NCI-H2081 (cell line): ENCODE measurements around the gene SIRT3.
A peak's percentile ranks its signal among the peaks of the same experiment; 100 is the strongest.

Source experiments
- DNase-seq, 2 experiments: peaks; one replicate each; lab custom pipeline; 2025; lab: John Stamatoyannopoulos, UW

Gene SIRT3

DNA sequence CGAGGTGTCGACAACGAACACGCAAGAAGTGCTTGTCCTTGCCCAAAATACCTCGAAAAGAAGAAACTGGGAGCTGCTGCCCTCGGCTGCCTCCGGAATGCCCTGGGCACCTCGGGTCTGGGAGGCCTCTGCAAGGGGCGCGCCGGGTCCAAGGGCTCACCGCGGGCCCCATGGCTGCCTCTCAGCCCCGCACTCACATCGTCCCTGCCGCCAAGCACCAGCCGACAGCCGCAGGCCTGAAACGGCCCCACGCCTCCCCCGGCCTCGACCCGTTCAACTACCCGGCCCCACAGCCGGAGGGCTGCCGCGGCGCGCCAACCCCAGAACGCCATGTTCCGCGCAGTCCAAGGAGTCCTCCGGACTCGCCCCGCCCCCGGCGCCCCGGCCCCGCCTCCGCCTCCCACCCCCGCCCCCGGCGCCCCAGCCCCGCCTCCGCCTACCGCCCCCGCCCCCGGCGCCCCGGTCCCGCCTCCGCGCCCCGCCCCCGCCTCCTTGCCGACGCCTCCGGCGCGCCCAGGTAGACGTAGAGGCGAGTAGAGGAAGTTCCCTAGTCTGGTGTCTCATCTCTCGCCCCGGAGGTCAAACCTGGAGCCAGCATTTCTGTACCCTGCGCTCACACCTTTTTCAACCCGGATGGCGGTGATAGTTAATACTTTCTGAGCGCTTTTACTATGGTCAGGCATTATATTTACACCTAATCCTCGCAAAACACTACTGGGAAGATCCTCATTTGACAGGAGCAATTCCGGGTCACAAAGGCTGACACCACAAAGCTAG, at the start of gene SIRT3:
TSS of gene SIRT3 (minus strand) at position 346 of the 777 bp plus-strand sequence. CDS start at position 332, 14 bp downstream.
- DNase-seq = peak; percentile 81 to 85

DNA sequence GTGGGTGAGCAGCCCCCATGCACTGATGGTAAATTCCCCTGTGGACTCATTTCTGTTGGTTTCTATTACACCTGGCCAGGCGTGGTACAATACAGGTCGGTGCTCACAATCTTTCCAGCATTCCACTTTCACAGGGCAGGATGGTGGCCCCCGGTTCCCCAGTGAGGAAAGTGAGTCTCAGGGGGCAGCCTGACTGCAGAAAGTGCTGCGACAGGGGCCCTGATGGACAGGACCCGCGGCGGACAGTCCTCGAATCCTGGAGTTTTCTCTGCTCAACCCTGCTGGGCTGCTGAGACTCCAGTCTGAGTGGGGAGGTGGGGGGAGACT, 49.7 kb upstream of the SIRT3 start:
- no peak for DNase-seq

DNA sequence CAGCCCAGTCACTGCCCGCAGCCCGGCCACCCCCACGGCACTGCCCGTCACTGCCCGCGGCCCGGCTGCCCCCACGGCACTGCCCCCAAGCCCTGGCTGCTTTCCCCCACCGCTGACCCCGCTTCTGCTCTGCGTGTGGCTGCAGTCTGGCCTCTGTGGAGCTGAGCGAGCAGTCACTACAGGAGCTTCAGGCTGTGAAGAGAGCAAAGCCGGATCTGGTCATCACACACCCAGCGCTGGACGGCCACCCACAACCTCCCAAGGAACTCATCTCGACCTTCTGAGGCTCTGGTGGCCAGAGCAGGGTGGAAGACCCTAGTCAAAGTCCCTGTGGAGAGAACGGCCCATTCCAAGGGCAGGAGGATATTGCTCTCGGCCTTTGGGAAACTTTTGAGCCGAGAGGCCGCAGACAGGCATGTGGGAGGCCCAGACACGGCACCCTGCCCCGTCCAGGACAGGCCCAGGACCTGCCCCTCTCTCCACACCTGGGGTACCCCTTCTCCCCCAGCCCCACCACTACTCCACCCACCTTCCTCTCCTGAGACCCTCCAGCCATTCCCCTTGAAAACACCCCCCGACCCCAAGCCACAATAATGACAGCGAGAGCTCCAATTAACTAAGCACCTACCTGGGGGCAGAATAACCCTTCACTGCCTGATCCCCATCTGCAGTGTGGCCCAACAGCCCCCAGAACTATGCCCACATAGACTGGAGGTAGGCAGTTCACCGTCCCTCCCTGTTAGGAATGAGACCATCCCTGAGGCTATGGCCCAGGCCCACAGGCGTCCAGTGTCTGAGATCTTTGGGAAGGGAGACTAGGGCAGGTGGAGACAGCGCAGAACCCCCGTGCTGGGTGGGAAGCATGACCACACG, 49.1 kb upstream of the SIRT3 start:
- no peak for DNase-seq

DNA sequence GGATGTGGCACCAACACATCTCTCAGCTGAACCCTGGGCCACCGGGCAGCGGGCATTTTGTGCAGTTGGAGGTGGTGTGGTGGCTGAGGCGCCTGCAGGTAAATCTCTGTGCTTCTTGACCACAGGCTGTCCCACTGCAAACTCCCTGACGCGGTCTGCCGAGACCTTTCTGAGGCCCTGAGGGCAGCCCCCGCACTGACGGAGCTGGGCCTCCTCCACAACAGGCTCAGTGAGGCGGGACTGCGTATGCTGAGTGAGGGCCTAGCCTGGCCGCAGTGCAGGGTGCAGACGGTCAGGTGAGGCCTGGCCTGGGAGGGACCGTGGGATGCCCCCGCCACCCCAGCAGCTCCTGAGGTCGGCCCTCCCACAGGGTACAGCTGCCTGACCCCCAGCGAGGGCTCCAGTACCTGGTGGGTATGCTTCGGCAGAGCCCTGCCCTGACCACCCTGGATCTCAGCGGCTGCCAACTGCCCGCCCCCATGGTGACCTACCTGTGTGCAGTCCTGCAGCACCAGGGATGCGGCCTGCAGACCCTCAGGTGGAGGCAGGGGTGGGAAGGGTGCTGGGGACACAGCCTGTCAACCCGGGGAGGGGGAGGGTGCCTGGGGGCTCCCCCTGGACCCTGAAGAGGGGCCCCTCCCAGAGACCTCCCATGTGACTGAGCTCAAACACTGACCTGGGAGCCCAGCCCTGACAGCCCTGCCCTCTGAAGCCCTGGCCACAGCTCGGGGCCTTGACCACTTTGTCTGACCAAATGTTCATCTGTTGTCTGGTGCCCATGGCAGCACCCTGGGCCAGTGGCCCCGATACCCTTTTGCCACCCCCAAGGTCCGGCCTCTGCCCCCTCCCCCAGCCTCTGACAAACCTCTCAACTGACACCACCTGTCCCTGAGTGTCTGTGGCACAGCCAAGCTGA, 48.2 kb upstream of the SIRT3 start:
- DNase-seq = no peak

DNA sequence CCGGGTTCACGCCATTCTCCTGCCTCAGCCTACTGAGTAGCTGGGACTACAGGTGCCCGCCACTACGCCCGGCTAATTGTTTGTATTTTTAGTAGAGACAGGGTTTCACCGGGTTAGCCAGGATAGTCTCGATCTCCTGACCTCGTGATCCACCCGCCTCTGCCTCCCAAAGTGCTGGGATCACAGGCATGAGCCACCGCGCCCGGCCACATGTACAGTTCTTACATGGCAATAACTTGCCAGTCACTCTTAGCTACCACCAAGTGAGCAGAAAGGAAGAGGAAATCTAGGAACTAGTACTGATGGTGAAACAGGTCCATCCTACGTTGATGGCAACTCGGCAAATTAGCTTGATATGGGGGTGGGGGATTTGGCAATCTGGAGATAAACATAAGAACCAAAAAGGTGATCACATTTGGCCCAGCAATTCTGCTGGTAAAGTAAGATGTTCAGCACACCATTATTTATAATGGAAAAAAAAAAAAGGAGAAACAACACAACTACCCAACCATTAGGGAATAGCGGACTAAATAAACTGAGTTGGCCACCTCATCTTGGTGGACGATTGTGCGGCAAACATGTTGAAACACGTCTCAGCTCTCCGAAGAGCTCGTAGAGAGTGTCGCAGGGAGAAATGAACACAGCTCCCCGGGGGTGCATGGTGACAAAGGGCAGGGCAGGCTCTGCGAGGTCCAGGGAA, 47.4 kb upstream of the SIRT3 start:
- no peak for DNase-seq

DNA sequence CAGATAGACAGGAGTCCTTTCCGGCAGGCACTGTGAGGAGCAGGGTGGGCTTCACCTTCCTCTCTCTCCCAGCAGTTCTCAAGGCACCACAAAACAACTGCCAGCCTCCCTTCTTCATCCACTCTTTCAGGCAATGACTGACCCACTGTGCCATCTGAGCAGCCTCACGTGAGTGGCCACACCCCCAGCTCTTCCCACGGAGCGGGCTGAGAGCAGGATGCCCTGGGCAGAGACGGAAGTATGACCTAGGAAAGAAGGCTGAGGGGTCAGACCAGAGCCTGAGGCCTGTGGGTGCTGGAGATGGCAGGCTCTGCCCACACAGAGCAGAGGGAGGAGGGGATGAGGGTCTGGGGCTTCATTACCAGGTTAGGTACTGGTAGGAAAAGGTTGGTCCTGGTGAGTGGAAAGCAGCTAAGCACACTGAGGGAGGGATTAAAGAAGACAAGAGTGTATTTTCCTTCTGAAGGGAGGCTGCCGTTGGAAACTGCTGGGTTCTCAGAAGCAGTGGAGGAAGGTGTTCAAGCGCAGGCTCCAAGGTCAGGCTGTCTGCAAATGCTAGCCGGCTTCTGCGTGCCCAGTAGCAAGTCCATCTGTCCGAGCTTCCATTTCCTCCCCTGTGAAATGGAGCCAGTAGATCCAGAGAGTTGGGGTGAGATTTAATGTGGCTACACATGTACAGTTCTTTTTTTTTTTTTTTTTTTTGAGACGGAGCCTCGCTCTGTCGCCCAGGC, 46.7 kb upstream of the SIRT3 start:
- DNase-seq = no peak

DNA sequence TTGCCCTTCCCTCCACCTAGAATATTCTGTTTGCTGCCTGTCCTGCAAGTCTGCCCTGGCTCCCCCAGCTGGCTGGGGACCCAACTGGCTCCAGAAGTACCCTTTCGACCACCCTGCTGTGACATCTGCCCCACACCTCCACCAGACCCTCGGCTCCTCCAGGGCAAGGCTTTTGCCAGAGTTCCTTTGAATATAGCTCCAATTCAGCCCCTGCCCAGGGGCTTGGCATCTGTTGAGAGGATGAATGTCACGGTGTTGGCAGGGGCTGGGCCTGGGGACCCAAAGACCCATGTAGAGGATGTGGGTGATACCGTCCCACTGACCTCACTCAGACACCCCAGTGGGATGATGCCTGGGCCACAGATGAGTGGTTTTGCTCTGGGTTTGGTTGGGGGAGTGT, 46.0 kb upstream of the SIRT3 start:
- DNase-seq = no peak

DNA sequence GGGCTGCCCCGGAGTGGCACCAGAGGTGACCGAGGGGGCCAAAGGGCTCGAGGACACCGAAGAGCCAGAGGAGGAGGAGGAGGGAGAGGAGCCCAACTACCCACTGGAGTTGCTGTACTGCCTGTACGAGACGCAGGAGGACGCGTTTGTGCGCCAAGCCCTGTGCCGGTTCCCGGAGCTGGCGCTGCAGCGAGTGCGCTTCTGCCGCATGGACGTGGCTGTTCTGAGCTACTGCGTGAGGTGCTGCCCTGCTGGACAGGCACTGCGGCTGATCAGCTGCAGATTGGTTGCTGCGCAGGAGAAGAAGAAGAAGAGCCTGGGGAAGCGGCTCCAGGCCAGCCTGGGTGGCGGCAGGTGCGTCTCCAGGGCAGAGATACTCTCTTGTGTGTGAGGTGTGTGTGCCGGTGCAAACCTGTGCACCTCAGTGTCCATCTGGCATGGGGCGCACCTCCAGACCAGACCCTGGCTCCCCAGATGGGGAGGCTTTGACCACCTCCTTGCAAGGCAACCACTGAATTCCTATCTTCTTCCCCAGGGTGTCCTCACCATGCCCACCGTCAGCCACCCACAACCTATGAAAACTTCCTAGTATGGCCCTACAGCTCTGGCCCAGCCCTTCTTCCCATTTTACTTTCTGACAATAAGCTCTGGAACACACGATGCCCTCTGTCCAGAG, 45.5 kb upstream of the SIRT3 start:
- no peak for DNase-seq

DNA sequence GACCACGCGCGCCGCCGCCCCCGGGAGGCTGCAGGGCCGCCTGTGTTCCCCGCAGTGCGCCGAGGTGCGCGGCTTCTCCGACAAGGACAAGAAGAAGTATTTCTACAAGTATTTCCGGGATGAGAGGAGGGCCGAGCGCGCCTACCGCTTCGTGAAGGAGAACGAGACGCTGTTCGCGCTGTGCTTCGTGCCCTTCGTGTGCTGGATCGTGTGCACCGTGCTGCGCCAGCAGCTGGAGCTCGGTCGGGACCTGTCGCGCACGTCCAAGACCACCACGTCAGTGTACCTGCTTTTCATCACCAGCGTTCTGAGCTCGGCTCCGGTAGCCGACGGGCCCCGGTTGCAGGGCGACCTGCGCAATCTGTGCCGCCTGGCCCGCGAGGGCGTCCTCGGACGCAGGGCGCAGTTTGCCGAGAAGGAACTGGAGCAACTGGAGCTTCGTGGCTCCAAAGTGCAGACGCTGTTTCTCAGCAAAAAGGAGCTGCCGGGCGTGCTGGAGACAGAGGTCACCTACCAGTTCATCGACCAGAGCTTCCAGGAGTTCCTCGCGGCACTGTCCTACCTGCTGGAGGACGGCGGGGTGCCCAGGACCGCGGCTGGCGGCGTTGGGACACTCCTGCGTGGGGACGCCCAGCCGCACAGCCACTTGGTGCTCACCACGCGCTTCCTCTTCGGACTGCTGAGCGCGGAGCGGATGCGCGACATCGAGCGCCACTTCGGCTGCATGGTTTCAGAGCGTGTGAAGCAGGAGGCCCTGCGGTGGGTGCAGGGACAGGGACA, 44.8 kb upstream of the SIRT3 start:
- no peak for DNase-seq

DNA sequence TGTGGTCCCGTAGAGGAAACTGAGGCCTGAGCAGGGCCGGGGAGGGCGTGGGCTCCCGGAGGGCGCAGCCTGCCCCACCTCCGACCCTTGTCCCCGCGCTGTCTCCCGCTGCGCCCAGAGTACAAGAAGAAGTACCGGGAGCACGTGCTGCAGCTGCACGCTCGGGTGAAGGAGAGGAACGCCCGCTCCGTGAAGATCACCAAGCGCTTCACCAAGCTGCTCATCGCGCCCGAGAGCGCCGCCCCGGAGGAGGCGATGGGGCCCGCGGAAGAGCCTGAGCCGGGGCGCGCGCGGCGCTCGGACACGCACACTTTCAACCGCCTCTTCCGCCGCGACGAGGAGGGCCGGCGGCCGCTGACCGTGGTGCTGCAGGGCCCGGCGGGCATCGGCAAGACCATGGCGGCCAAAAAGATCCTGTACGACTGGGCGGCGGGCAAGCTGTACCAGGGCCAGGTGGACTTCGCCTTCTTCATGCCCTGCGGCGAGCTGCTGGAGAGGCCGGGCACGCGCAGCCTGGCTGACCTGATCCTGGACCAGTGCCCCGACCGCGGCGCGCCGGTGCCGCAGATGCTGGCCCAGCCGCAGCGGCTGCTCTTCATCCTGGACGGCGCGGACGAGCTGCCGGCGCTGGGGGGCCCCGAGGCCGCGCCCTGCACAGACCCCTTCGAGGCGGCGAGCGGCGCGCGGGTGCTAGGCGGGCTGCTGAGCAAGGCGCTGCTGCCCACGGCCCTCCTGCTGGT, 44.0 kb upstream of the SIRT3 start:
- DNase-seq = no peak

DNA sequence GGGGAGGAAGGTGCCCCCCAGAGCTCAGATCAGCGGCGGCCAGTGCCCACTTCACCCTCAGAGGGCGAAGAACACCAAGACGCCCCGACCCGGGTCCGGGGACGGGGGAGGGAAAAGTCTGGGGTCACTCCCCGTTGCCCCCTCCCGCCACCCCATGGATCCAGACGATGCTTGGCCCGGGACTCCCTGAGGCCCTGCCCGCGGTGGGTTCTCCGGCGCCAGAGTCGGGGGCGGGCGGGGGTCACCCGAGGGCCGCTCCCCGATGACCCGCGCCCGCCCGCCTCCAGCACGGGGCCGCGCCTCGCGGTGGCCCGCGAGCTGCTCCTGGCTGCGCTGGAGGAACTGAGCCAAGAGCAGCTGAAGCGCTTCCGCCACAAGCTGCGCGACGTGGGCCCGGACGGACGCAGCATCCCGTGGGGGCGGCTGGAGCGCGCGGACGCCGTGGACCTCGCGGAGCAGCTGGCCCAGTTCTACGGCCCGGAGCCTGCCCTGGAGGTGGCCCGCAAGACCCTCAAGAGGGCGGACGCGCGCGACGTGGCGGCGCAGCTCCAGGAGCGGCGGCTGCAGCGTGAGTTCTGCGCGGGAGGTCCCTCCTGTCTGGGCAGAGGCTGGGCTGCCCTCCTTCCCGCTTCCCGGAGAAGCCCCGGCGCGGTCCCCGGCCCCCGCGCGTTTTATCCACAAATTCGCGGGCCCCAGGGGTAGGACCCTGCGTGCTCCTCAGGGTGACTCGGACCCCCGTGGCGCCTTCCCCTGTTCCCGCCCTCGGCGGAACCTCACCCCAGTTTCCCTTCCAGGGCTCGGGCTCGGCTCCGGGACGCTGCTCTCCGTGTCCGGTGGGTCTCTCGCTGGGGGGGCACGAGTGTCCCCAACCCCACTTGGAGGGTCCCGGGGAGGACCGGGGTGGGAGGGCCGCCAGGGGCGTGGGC, 43.2 kb upstream of the SIRT3 start:
- DNase-seq = no peak

DNA sequence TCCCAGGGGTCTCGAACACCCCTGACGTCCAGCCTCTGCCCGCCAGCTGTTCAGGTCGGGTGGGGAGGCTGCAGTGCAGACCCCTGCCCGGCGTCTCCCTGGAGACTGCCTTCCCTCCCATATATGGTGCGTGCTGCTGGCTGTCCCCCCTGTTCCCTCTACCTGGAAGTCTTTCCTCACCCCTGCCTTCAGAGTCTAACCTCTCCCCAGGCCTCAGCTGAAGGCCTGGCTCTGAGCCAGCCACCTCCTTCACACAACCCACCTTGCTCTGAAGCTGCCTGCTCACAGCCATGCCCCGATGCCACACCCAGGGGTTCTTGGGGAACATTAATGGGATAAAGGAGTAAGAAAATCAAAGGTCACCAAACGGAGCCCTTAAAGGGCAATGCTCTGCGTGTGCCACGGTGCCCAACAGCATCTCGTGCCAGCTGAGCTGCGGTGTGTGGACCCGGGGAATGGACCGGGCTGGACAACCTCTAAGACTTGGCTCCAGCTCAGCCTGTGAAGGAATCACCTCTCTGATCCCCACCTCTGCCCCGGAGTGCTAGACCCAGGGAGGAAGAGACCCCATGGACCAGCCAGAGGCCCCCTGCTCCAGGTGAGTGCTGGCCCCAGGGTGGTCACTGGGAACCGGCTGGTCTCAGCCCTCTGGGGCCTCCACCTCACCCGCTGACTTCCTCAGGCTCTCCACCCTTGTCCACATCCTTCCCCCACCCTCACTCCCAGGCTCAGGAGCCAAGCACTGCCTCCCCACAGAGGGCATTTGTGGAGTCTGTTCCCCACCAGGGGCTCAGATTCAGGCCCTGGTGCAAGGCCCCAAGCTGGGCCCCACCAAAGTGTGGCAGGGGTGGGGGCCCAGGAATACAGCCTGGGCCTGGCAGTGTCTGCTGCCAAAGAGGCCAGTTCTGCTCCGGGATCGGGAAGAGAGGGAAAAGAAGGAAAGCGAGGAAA, 42.1 kb upstream of the SIRT3 start, which contains the start of gene NLRP6:
TSS of gene NLRP6 (plus strand) at position 407 of the 951 bp plus-strand sequence. CDS start at position 570, 163 bp downstream.
- DNase-seq = no peak

DNA sequence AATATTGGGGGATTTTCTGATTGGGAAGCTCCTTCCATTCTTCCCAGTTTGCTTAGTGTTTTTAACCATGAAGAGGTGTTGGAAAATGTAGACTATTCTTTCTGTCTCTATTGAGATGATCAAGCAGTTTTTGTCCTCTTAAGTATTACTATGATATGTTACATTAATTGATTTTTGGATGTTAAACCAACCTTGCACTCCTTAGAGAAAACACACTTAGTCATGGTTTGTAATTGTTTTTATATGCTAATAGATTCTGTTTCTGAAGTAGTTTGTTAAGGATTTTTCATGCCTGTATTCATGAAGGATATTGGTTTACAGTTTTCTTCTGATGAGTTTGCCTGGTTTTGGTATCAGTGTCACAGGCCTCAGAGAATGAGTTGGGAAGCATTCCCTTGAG, 40.1 kb upstream of the SIRT3 start:
- no peak for DNase-seq

DNA sequence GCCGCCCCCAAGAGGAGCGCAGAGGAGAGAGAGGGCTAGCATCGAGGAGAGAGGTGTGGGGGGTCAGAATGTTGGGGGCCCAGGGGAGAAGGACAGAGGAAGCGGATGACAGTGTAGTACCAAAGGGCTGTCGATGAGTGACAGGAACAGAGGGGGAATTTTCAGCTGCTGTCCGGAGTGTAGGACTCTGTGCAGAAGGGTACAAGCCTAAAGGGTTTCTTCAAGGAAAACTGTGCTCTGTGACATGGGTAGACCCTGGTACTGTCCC, 36.7 kb upstream of the SIRT3 start:
- DNase-seq = no peak

DNA sequence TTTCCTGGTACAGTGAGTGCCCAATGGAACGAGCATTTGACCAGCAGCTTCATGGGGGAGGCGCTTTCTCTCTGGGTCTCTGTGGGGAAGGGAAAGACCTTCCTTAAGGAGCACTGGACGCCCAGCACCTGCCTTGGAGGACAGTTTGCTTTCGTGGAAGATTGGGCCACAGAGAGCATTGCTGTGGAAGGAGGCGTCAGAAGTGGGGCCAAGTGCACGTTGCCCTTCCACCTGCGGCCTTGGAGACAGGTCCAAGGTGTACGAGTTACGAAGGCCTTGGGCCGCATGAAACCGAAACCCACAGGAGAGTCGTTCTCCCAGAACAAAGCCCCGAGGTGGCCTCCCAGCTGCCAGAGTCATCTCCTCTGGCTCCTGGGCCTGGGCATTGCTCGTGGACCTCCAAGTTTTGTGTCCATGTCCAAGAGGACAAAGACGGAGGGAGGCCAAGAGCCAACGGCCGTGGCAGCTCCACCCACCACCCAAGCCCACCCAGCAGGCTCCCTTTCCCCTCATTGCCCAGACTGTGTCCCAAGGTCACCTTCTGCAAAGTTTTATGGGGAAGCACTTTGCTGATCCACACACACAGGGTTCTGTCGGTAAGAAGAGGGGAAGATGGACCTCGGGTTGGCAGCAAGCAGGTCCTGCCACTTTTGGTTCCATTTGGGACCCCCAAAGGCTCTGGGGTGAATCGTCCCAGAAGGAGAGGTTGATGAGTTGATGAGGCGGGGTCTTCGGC, 36.2 kb upstream of the SIRT3 start:
- DNase-seq = no peak

DNA sequence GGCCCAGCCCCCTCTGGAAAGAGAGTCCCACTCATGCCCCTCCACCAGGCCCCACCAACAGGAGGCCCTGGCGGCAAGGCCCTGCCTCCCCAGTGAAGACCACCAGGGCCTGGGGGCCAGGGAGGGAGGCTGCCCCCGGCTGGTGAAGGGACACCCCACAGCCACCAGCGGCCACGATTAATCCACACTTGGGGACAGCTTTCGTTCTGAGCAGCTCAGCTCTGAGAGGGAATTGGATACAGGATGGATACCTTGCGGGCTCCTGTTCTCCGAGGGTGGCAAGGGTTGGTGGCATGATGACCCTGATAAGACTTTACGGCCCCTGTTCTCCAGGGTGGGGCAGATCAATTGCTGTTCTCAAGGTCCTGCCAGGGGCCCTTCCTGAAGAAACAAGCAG, 35.2 kb upstream of the SIRT3 start:
- DNase-seq = no peak
